Transverse colon (tissue), 4 donors: ENCODE measurements around the gene TMTC3.
"Not testable (repeated sequence)": the region's sequence is repeated elsewhere in the genome, so short reads cannot be mapped to it uniquely, and the experiment has no call there.

Source experiments
- EP300 ChIP-seq: sonication (generic); formaldehyde crosslinking; IDR thresholded peaks from one replicate; pipeline ENCODE4 v1.6.1; 2017; ENCODE audit warnings: antibody characterized with exemption, low read depth
- POLR2AphosphoS5 ChIP-seq, 3 donors: sonication (generic); formaldehyde crosslinking; IDR thresholded peaks; one replicate each; pipeline ENCODE4 v1.6.1; 2016; ENCODE audit warnings: antibody characterized with exemption in 3 of 3
- TF ChIP-seq, protein P1 (sequence below), 5 experiments: fragments of 200-600 bp in 3 of 5; fragments of 450-650 bp in 2 of 5; sonication (generic) in 3 of 5; IDR thresholded peaks; 1 replicate in 2 of 5; 2 replicates in 3 of 5; pipeline ENCODE4 v1.5.1; 2016 to 2017; ENCODE audit warnings: antibody characterized with exemption in 5 of 5, inconsistent platforms in 3 of 5, mild to moderate bottlenecking in 2 of 5, moderate library complexity in 1 of 5

GRCh38 chr12:88139711-88140110 lies 2.4 kb upstream of the TMTC3 start:
- not testable (repeated sequence) for TF ChIP-seq POLR2AphosphoS5 (IDR thresholded peaks at IDR 0.05); EP300
- TF ChIP-seq, protein P1, sequence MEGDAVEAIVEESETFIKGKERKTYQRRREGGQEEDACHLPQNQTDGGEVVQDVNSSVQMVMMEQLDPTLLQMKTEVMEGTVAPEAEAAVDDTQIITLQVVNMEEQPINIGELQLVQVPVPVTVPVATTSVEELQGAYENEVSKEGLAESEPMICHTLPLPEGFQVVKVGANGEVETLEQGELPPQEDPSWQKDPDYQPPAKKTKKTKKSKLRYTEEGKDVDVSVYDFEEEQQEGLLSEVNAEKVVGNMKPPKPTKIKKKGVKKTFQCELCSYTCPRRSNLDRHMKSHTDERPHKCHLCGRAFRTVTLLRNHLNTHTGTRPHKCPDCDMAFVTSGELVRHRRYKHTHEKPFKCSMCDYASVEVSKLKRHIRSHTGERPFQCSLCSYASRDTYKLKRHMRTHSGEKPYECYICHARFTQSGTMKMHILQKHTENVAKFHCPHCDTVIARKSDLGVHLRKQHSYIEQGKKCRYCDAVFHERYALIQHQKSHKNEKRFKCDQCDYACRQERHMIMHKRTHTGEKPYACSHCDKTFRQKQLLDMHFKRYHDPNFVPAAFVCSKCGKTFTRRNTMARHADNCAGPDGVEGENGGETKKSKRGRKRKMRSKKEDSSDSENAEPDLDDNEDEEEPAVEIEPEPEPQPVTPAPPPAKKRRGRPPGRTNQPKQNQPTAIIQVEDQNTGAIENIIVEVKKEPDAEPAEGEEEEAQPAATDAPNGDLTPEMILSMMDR (IDR thresholded peaks at IDR 0.05) = not testable (repeated sequence)
